Transverse colon (tissue), 4 donors: ENCODE measurements around the gene NRARP. TPM values are rescaled to one million over a fixed set of nuclear protein-coding genes. Genes with fewer than 3 reads are reported as not detected.

ENCODE experiments used
- DNase-seq: peaks from one replicate; pipeline ENCODE4 v3.0.0-alpha.2; 2019
- H3K27ac ChIP-seq, 4 donors: fragments of 200-600 bp; sonication (generic); 2 replicates each; pipeline ENCODE4 v1.5.1; 2016 to 2018; ENCODE audit warnings: inconsistent platforms in 4 of 4
- H3K27me3 ChIP-seq: fragments of 200-600 bp; sonication (generic); 2 replicates; pipeline ENCODE4 v1.5.1; 2017; ENCODE audit warnings: inconsistent platforms
- H3K36me3 ChIP-seq, 4 donors: fragments of 200-600 bp; sonication (generic); 2 replicates each; pipeline ENCODE4 v1.5.1; 2017 to 2019; ENCODE audit warnings: inconsistent platforms in 4 of 4
- H3K4me1 ChIP-seq, 4 donors: fragments of 200-600 bp; sonication (generic); 2 replicates each; pipeline ENCODE4 v1.5.1; 2017 to 2020; ENCODE audit warnings: inconsistent platforms in 4 of 4
- H3K4me3 ChIP-seq, 4 donors: fragments of 200-600 bp; sonication (generic); 1 replicate in 1 of 4; 2 replicates in 3 of 4; pipeline versions ENCODE4 v1.5.1 to v1.6.1; 2017 to 2019; ENCODE audit warnings: inconsistent platforms in 4 of 4
- H3K9me3 ChIP-seq, 2 donors: fragments of 200-600 bp; sonication (generic); 2 replicates each; pipeline ENCODE4 v1.5.1; 2017 to 2019; ENCODE audit warnings: inconsistent platforms in 2 of 2
- CTCF ChIP-seq, 5 experiments: fragments of 200-600 bp in 3 of 5; fragments of 450-650 bp in 2 of 5; sonication (generic) in 3 of 5; IDR thresholded peaks; 1 replicate in 2 of 5; 2 replicates in 3 of 5; pipeline ENCODE4 v1.5.1; 2016 to 2017; ENCODE audit warnings: antibody characterized with exemption in 5 of 5, inconsistent platforms in 3 of 5, mild to moderate bottlenecking in 2 of 5, moderate library complexity in 1 of 5
- EP300 ChIP-seq: sonication (generic); formaldehyde crosslinking; IDR thresholded peaks from one replicate; pipeline ENCODE4 v1.6.1; 2017; ENCODE audit warnings: antibody characterized with exemption, low read depth
- POLR2A ChIP-seq: fragments of 450-650 bp; IDR thresholded peaks from one replicate; pipeline ENCODE4 v1.6.1; 2016; ENCODE audit warnings: antibody characterized with exemption, mild to moderate bottlenecking, moderate library complexity
- POLR2AphosphoS5 ChIP-seq, 3 donors: sonication (generic); formaldehyde crosslinking; IDR thresholded peaks; one replicate each; pipeline ENCODE4 v1.6.1; 2016; ENCODE audit warnings: antibody characterized with exemption in 3 of 3
- WGBS, 2 donors: methylation state at CpG; one replicate each; pipeline ENCODE4 v1.1.5; 2018; ENCODE audit warnings: low coverage in 1 of 2; 5-methylcytosine and 5-hydroxymethylcytosine counted together
- in situ Hi-C, 4 donors: fragments of 200-750 bp; cut with MboI; loops; one replicate each; pipeline versions ENCODE4 v1.15.0 to v1.15.1; 2017; ENCODE audit warnings: low sequenced_read_pairs in 3 of 4, low pct_ligation_motif_present in 1 of 4, low pct_unique_long_range_greater_than_20kb in 1 of 4
- intact Hi-C: fragments of 100-400 bp; cut with DNase I; formaldehyde crosslinking; loops from one replicate; pipeline ENCODE4 v1.15.1; 2023; ENCODE audit warnings: low total_unique reads
- total RNA-seq, 4 donors: library from RNA; depleted of rRNA; stranded (reverse); fragments of >200 nt; gene quantifications; one replicate each; pipeline ENCODE4 v1.1.0, GENCODE V29; 2016

NRARP gene
- total RNA-seq, 4 donors from 2014 or later = 92.0 to 343 (median 134) TPM

DNA sequence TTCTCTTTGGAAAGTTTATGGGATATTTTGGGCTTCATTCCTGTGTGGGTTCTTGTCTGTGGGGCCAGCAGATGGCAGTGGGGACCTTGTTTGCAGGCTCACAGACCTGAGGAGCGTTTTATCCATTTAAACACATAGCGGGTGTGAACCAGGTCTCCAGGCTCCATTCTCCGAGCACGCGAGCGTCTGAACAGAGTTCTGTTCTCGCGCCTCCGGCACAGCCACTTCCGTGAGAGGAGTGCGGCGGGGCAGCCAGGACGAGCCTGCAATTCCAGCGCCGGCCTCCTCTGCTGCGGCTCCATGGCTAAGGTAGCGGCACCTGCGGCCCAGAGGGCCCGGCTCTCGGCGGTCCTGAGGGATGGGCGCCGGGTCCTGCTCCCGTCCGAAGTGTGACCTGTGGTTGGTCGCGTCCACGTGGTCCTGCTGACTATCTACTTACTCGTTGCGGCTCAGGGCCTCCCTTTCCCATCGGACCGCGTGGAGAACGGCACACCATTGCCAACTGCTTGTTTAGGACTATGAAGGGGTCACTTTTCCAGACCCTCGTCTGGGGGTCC is 7.3 kb downstream of the NRARP start:
- TF ChIP-seq EP300 (no peak), CTCF (IDR thresholded peaks at IDR 0.05) (peak in 3 of 5 experiments; percentile 7 to 22 (median 9)), POLR2A (peak; percentile 5), POLR2AphosphoS5 (IDR thresholded peaks at IDR 0.05) (peak in 1 of 3 donors; percentile 58)
- intact Hi-C loops (no loop called here), in situ Hi-C loops (loop anchor here in 2 of 4 donors (25.0 kb wide), 1 partner anchor 118 kb away; the partner anchor contains the start of genes EXD3 (in 2 of the 2) and NOXA1 (in 2 of the 2))
- Histone ChIP-seq H3K36me3 (no peaks in the 10 kb centered on the region), H3K27ac (peak overlapping the region; percentile 86 to 91 (median 88)), H3K4me3 (peak overlapping the region in 2 of 4 donors; percentile 49 to 52), H3K4me1 (peaks cover 6 to 51% (median 40%) of the 10 kb centered on the region in 4 donors), H3K9me3 (no peaks in the 10 kb centered on the region), H3K27me3 (peaks cover 59% of the 10 kb centered on the region)
- WGBS, 2 donors = 45 to 50% methylated on average over 2 to 26 of the region's 35 CpGs
- DNase-seq = peak; percentile 32

- no peaks in the 10 kb centered on the region for H3K36me3 ChIP-seq
- no peak for TF ChIP-seq CTCF (IDR thresholded peaks at IDR 0.05)
- peak; percentile 10 for TF ChIP-seq POLR2A
- no peak for TF ChIP-seq EP300
- TF ChIP-seq POLR2AphosphoS5 (IDR thresholded peaks at IDR 0.05) = peak in 1 of 3 donors; percentile 0
- in situ Hi-C loops (loop anchor here in 2 of 4 donors (25.0 kb wide), 1 partner anchor 118 kb away; the partner anchor contains the start of genes EXD3 (in 2 of the 2) and NOXA1 (in 2 of the 2)), intact Hi-C loops (no loop called here)
- WGBS, 2 donors = 21 to 33% methylated on average over 4 to 11 of the region's 11 CpGs
- H3K27me3 ChIP-seq = peaks cover 53% of the 10 kb centered on the region
- no peaks in the 10 kb centered on the region for H3K9me3 ChIP-seq
- H3K4me1 ChIP-seq = peaks cover 6 to 51% (median 39%) of the 10 kb centered on the region in 4 donors
- peak overlapping the region; percentile 86 to 91 (median 88) for H3K27ac ChIP-seq
- no peak overlapping the region for H3K4me3 ChIP-seq
- no peak for DNase-seq
Observed at GRCh38 chr9:137294091-137294680, 7.9 kb downstream of the NRARP start.

DNA sequence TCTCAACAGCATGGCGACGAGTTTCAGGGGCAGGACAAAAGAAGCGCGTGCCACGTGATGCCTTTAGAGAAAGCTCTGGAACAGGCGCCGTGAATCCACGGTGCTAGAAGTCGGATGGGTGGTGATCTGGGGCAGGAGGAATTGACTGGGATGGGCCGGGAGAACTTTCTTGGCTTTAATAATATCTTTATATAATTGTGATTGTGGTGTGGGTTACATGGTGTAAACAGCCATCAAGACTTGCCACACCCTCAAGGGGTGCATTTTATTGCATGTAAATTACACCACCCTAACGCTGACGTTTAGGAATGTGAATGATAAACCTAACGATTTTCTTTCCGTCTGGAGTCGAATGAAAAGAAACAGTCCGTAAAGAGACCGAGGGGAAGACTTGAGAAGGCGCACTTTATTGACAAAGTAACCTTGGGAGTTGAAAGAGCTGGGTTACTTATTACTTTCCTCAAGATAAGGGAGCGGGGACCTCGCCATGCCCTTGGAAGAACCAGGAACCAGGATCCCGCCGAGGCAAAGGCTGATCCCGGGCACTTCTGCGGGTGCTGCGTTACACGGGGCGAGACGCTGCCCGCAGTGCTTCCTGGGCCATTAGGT is 8.5 kb downstream of the NRARP start:
- Histone ChIP-seq H3K27me3 (peaks cover 47% of the 10 kb centered on the region), H3K27ac (peak overlapping the region; percentile 86 to 91 (median 88)), H3K4me1 (peaks cover 6 to 46% (median 38%) of the 10 kb centered on the region in 4 donors), H3K36me3 (no peaks in the 10 kb centered on the region), H3K4me3 (no peak overlapping the region), H3K9me3 (no peaks in the 10 kb centered on the region)
- TF ChIP-seq POLR2A (peak; percentile 35), CTCF (IDR thresholded peaks at IDR 0.05) (no peak), EP300 (peak; percentile 89), POLR2AphosphoS5 (IDR thresholded peaks at IDR 0.05) (peak in 2 of 3 donors; percentile 44 to 63)
- WGBS, 2 donors = 50 to 64% methylated on average over 9 to 29 of the region's 29 CpGs
- intact Hi-C loops (no loop called here), in situ Hi-C loops (loop anchor here in 2 of 4 donors (25.0 kb wide), 1 partner anchor 119 kb away; the partner anchor contains the start of genes EXD3 (in 2 of the 2) and NOXA1 (in 2 of the 2))
- peak; percentile 87 for DNase-seq

DNA sequence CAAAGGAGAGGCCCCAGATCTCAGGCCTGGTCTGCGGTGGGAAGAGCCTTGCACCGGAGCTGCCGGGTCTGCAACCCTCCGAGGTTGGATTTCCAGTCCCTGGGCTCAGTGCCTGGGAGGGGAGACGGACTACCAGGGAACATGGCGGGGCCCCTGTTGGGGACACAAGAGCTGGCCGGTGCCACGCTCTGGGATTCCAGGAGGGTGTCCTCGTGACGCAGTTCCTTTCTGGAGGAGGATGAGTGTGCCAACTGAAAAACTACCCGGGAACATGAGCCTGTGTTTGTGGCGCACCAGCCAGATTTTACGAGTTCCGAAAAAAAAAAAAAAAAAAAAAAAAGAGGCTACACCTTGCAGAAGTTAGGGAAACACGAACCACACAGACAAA is 9.0 kb downstream of the NRARP start:
- Histone ChIP-seq H3K9me3 (no peaks in the 10 kb centered on the region), H3K4me3 (no peak overlapping the region), H3K4me1 (peaks cover 6 to 41% (median 33%) of the 10 kb centered on the region in 4 donors), H3K27me3 (peaks cover 42% of the 10 kb centered on the region), H3K27ac (peak overlapping the region; percentile 86 to 91 (median 88)), H3K36me3 (no peaks in the 10 kb centered on the region)
- DNase-seq = no peak
- in situ Hi-C loops = loop anchor here in 2 of 4 donors (25.0 kb wide), 1 partner anchor 119 kb away; the partner anchor contains the start of genes EXD3 (in 2 of the 2) and NOXA1 (in 2 of the 2)
- intact Hi-C loops = no loop called here
- WGBS, 2 donors = 20 to 58% methylated on average over 5 to 15 of the region's 15 CpGs
- no peak for TF ChIP-seq CTCF (IDR thresholded peaks at IDR 0.05)
- no peak for TF ChIP-seq POLR2A
- TF ChIP-seq EP300 = no peak
- TF ChIP-seq POLR2AphosphoS5 (IDR thresholded peaks at IDR 0.05) = no peak
